SK-N-SH treated with all-trans-retinoic acid at 6 μM for 48 hours (cell line): Measurements from ENCODE around the gene SLC49A3.

ENCODE experiments used
- ISL1 ChIP-seq: fragments of 250-450 bp; sonication (Bioruptor Pico); IDR thresholded peaks from 2 replicates; pipeline ENCODE4 v2.1.2; 2022; ENCODE audit warnings: mild to moderate bottlenecking, moderate library complexity
- PATZ1 ChIP-seq: fragments of 250-450 bp; sonication (Bioruptor Pico); IDR thresholded peaks from 2 replicates; pipeline ENCODE4 v1.8.0; 2020; ENCODE audit warnings: mild to moderate bottlenecking, moderate library complexity, borderline replicate concordance
- POU6F1 ChIP-seq: fragments of 250-450 bp; sonication (Bioruptor Pico); IDR thresholded peaks from 2 replicates; pipeline ENCODE4 v1.8.0; 2021; ENCODE audit warnings: low read depth, mild to moderate bottlenecking, moderate library complexity, borderline replicate concordance
- PPARA ChIP-seq: fragments of 250-450 bp; sonication (Bioruptor Pico); IDR thresholded peaks from 2 replicates; pipeline ENCODE4 v1.5.0; 2020; ENCODE audit warnings: mild to moderate bottlenecking, borderline replicate concordance
- ZNF565 ChIP-seq: fragments of 450-650 bp; formaldehyde crosslinking; conservative IDR thresholded peaks from 2 replicates; pipeline ENCODE4 v1.5.0; 2020; ENCODE audit warnings: low read depth, mild to moderate bottlenecking, moderate library complexity

- TF ChIP-seq ISL1 (no peak), PATZ1 (CRISPR knock-in tag) (no peak), PPARA (CRISPR knock-in tag) (no peak), ZNF565 (CRISPR knock-in tag) (no peak), POU6F1 (CRISPR knock-in tag) (no peak)
These were observed 41.5 kb downstream of the SLC49A3 start for GRCh38 chr4:647481-647880.
